ENCODE measurements around the gene AQP6.

DNA sequence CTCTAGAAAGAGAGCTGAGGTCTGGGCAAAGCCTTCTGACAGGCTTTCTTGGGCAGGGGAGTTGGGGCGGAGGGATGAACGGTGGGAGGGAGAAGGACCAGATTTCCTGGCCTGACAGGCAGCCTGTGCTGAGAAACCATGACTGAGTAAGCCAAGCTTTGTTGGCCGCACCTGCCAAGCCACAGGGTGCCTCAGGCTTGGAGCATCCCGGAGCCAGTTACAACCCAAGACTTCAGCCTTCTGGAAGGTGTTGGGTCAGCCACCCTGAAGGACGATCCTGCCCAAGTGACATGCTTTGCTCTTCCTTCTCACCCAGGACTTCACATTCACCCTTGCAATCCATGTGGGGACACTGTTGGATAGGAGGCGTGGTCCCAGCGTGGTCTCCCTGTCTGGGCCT, 43.2 kb upstream of the AQP6 start:
- TF ChIP-seq EZH2 (IDR thresholded peaks at IDR 0.05; ENCODE audit: borderline replicate concordance, low read length) = no peak
- TF ChIP-seq, protein P1, sequence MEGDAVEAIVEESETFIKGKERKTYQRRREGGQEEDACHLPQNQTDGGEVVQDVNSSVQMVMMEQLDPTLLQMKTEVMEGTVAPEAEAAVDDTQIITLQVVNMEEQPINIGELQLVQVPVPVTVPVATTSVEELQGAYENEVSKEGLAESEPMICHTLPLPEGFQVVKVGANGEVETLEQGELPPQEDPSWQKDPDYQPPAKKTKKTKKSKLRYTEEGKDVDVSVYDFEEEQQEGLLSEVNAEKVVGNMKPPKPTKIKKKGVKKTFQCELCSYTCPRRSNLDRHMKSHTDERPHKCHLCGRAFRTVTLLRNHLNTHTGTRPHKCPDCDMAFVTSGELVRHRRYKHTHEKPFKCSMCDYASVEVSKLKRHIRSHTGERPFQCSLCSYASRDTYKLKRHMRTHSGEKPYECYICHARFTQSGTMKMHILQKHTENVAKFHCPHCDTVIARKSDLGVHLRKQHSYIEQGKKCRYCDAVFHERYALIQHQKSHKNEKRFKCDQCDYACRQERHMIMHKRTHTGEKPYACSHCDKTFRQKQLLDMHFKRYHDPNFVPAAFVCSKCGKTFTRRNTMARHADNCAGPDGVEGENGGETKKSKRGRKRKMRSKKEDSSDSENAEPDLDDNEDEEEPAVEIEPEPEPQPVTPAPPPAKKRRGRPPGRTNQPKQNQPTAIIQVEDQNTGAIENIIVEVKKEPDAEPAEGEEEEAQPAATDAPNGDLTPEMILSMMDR (IDR thresholded peaks at IDR 0.05; ENCODE audit: low read length) = no peak

Measured in OCI-LY1 (cell line).